Stromal cell of bone marrow (primary cell): Measurements from ENCODE around the gene NUDT15.
"Not testable (repeated sequence)": the region's sequence is repeated elsewhere in the genome, so short reads cannot be mapped to it uniquely, and the experiment has no call there.

Experiments used
- DNase-seq: peaks from one replicate; pipeline ENCODE4 v3.0.0-alpha.2; 2012; ENCODE audit warnings: low read depth

The NUDT15 gene

DNA sequence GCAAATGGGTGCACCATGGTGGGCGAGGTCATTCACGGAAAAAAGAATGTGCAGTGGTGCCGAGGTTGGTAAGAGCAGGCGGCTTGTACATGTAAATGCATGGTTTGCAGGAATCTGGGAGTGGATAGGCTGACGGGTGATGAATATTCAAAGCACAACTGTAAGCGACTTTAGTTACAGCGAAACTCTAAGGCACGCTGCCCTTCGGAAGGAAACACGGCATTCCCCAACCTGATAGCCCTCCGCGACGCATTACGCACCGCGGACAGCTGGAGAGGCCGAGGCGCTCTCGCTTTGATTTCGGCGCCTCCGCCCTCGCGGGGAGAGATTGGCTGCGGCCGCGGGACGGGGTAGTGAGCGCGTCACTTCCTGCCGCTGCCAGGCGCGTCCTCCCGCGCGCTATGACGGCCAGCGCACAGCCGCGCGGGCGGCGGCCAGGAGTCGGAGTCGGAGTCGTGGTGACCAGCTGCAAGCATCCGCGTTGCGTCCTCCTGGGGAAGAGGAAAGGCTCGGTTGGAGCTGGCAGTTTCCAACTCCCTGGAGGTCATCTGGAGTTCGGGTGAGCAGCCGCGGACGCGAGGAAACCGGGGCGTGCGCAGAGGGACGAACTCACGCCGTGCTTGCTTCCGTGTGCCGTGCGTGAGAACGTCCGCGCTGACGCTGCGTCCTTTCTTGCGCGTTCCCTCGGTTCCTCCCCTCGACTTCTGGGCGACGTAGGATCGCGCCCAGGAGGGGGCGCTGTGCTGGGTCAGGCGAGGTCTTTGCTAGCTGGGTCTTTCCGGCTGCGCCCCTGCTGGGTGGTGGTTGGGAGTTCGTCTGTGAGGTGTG lies at the start of gene NUDT15:
TSS of gene NUDT15 (plus strand) at position 381 of the 828 bp plus-strand sequence. CDS start at position 402, 21 bp downstream.
- DNase-seq: peak; percentile 91

DNA sequence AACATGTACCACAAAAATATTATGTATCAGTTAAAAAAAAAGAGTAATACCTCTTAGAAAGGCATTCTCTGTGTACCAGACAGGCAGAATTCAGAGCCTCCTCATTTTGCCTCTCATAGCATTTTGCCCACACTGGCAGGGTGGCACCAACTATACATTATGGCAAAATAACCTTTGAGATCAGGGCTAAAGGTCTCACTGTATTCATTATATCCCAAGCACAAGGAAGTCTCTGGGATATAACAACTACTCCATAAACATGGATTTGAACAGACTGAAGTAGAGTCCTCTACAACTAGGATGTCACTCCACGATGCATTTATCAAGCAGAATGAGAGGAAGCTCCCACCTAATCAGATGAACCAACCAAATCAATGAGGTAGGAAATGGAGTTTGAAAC lies 47.1 kb upstream of the NUDT15 start:
- no peak for DNase-seq

DNA sequence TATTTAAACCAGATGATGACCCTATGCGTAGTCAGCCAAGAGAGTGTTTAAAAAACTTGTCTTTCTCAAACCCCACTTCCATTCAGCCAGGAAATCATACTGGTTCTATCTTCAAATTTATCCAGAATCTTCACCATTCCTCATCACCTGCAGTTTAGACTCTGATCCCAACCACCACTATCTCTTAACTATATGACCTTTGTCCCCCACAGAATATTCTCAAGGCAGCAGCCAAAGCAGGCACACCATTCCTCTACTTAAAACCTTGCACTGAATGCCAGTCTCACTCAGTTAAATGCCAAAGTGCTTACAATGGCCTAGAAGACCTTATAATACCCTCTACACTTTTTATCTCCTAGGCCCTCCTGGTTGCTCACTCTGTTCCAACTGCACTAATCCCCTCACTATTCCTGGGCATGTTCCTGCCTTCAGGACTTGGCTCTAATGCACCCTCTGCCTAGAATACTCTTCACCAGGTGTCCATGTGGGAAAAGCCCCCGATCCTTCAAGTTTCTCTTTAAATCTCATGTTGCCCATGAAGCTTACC lies 46.5 kb upstream of the NUDT15 start:
- DNase-seq: no peak

DNA sequence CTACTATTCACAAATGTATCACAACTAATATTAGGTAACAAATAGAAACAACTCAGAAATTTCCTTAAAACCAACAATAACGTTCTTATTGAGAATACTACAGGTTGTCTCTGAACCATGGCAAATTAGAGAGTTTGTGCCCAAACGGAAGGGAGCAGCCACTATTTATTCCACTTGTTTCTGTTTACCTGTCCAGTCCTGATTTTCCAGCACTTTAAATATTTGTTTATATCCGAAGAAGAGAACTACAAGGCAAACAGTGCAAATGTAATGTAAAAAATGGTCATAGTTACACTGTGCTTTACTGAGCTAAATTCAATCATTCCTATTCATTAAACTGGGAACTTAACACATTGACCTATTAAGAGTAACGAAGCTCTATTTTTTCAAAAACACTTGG lies 45.7 kb upstream of the NUDT15 start:
- no peak for DNase-seq

DNA sequence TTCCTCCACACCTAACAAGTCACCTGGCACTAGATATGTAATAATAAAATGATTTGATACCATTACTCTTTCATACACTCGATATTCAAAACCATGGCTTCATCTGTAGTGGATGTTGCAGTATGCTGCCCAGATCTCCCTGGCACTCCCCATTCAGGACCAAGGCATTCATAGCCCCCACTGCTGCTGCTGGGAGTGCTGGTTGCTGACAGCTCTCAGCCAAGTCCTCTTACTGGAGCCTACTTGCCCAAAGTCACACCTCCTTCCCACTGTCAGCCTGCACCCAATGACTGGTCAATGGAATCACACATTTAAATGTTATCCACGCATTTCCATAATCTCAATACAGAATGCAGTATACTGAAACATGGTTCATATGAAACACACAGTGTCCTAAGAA lies 40.1 kb upstream of the NUDT15 start:
- no peak for DNase-seq

DNA sequence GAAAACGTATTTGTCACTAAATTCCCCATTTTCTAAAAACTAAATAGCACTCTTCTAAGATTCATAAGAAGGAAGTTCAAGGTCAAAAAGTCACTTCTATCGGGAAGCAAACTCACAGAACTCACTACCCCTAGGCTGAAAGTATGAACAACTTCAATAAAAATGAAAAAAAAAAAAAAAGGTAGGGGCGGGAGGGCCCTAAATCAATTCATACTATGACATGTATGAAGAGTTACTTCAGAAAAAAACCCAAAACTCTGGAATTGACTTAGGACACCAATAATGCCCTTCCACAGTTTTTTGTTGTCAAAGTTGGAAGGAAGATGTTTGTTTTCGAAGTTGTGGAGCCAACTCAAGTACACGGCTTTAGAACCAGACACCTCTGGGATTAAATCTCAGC lies 37.6 kb upstream of the NUDT15 start:
- no peak for DNase-seq

DNA sequence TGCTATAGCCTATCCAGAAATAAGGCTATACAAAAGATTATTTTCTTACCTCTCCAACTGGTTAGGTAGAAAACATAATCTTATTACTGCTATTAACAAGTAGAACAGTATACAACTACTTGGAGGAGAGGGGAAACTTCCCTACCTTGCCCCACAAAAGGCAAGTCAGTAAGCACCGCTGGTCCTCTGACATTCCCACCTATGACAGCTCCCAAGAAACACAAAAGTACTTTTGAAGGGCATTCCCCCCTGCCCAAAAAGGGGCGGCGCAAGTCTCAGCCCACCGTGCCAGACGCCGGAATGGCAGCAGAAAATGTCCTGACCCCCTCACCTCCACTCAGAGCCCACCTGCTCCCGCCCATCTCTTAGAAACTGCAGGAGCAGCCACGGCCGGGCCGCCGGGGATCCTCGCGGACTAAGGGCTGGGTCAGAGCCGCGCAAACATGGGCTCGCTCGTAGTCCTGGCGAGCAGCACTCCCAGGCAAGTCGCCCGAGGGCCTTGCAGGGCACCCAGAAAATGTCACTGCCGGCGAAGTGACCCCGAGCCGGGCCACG lies 36.9 kb upstream of the NUDT15 start:
- no peak for DNase-seq

DNA sequence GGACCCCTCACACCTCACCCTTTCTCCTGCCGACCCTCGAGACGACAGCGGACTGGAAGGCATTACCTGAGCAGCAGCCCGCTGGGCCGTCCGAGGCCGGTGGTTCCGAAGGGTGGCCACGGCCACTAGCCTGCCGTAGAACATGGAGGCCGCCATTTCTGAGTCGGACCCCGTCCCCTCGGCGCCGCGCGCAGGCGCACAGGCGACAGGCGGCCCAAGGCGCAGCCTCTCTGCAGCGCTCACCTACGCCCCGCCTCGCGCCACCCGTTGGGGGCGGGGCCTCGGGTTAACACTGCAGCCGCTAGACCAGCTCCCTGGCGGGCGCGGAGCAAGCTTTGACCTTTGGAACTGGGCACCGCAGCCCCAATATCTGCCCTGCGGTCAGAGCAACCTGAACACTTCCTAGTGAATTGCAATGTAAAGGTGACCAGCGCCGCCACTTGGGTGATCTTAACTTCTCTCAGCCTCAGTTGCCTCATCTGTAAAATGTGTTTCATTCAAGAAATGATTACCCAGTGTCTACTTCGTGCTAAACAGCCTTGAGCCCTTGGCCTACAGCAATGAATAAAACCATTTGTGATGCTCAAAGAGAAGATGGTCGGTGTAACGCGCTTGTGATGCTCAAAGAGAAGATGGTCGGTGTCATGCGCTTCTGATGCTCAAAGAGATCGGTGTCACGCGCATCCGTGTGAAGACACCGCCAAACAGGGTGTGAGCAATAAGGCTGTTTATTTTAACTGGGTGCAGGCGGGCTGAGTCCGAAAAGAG lies 36.2 kb upstream of the NUDT15 start, which contains the start of gene SUCLA2:
TSS of gene SUCLA2 (minus strand) at position 160 of the 768 bp plus-strand sequence. CDS start at position 156, 4 bp downstream.
- peak; percentile 76 for DNase-seq

DNA sequence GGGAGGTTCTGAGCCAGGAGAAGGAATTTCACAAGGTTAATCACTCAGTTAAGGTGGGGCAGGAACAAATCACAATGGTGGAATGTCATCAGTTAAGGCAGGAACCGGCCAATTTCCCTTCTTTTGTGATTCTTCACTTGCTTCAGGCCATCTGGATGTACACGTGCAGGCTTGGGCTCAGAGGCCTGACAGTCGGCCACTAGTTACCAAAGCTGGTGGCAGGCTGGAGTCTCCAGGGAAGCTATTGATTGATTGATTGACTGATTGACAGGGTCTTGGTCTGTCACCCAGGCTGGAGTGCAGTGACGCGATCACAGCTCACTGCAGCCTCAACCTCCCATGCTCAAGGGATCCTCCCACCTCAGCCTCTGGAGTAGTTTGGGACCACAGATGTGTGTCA lies 35.5 kb upstream of the NUDT15 start:
- DNase-seq: not testable (repeated sequence)

DNA sequence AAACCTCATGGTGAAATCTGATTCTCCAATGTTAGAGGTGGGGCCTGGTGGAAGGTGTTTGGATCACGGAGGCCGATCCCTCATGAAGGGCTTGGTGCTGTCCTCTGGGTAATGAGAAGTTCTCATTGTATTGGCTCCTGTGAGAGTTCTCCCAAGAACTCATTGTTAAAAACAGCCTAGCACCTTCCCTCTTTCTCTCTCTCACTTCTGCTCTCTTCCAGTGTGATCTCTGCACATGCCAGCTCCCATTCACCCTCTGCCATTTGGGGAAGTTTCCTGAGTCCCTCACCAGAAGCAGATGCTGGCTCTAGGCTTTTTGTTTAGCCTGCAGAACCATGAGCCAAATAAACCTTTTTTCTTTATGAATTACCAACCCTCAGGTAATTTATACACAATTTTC lies 33.3 kb upstream of the NUDT15 start:
- no peak for DNase-seq

DNA sequence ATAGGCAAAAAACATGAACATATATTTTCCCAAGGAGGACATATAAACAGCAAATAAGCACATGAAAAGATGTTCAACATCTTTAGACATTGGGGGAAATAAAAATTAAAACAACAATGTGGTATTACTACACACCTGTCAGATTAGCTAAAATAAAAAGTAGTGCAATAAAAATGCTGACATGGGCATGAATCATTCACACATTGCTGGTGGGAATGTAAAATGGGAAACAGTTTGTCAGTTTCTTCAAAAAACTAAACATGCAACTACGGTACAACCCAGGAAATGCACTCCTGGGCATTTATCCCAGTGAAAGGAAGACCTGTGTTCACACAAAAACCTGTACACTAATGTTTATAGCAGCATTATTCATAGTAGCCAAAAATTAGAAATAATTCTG lies 31.1 kb upstream of the NUDT15 start:
- DNase-seq: no peak

DNA sequence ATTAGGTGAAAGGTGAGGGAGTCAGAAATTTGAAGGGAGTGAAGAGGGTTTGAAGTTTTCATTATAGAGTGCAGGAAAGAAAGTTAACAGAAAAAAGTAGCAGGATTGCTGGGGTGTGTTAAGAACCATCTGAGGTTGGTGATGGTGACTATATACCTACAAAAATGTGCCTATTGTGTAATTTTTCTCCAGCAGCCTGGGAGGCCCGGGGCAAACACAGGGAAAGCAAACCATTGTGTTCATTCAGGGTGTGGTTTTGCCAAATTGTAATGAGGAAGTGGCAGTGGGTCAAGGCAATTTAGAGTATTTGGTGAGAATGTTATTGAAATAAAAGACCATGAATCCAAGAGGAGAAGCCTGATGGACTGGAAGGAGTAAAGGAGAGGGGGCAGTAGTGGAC lies 28.2 kb upstream of the NUDT15 start:
- peak; percentile 57 for DNase-seq

DNA sequence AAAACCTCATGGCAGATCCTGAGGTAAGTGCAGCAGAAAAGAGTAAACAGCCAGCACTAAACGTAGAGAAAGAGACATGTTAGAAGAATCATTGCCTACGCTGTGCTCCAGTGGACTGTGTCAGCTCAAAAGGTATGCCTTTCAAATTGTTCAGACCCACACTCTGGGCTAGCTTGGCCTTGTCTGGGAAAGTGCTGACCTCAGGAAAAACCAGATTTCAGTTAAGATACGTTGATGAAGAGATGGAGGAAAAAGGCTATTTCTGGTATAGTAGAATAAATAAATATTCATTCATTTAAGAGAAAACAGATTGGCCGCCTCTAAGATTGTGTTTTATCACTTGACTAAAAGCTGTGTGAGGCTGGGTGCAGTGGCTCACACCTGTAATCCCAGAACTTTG lies 26.8 kb upstream of the NUDT15 start:
- no peak for DNase-seq

DNA sequence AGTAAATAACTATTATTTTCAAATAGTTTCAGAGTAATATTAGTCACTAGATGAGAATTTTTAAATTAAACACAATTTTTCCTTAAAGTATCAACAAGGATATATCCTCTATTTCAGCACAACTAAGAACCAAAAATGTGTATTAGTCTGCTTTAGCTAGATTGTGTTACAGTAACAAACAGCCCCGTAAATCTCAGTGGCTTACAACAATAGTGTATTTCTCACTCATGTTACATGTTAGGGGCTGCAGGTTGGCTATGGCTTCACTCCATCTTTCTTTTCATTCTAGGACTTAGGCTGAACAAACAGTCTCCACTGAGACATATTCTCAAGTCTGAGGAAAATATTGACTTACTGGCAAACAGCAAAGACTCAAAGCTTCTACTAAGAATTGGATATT lies 24.9 kb upstream of the NUDT15 start:
- DNase-seq: no peak

DNA sequence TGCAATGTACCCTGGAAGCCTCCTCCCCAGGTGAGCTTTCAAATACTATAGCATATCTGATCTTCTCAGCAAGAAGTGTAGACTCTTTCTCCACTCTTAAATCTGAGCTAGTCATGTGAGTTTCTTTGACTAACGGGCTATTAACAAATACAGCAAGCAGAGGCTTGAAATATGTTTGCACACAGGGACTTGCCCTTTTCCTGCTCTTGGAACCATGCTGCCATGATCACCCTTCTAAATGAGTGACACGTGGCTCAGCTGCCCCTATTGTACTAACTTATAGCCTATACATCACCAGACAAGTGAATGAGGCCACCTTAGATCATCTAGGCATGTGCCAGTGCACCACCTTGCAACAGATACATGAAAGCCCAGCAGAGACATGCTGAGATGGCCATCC lies 23.2 kb upstream of the NUDT15 start:
- no peak for DNase-seq

DNA sequence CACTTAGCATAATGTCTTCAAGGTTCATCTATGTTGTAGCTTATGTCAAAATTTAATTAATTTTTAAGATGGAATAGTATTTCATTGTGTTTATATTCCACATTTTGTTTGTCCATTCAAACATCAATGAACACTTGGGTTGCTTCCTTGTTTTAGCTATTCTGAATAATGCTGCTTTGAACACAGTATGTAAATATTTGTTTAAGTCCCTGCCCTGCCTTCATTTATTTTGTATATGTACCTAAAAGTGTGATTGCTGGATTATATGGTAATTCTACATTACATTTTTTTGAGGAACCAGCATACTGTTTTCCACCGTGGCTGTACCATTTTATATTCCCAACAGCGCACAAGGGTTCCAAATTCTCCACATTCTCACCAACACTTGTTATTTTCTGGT lies 18.9 kb upstream of the NUDT15 start:
- no peak for DNase-seq

DNA sequence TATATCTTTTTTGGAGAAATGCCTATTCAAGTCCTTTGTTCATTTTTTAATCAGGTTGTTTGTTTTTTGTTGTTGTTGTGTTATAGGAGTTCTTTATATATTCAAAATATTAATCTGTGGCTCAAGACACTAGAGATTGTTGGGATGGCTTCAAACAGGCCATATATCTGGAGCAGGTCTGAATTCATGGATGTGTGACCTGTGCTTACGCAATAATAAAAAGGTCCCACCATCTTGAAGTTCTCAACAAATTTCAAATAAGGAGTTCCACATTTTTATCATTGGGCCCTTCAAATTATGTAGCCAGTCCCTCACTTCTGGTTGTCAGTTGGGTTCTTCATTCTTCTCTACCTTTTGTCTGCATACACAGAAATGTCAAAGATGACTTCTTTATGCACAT lies 17.7 kb upstream of the NUDT15 start:
- no peak for DNase-seq

DNA sequence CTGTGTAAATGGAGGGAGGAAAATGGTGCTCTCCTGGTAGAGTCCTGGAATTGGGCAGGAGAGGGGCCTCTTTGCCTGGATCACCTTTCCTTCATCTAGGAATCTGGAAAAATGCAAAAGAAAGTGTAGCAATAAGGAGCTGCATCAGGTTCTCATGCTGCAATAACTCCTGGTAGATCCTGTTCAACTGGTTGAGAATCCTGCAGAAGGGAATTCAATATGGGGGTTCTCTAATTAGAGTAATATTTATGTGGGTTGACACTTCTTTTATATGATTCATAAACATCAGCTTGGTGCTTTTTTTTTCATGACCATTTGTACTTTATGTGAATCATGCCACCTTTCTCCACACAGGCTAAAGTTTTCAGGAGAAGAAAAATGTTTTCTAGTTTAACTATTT lies 9.5 kb upstream of the NUDT15 start:
- DNase-seq: no peak

DNA sequence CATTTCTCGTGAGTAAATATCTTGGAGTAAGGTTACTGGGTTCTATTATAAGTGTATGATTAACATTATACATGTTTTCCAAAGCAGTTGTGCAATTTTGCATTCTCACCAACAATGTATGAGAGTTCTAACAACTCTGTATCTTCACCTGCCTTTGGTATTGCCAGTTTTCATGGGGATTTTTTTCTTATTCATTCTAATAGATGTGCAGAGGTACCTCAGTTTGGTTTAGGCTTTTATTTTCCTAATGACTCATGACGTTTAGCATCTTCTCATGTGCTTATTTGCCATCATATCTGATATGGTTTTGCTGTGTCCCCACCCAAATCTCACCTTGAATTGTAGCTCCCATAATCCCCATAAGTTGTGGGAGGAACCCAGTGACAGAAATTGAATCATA lies 7.7 kb upstream of the NUDT15 start:
- DNase-seq: no peak

DNA sequence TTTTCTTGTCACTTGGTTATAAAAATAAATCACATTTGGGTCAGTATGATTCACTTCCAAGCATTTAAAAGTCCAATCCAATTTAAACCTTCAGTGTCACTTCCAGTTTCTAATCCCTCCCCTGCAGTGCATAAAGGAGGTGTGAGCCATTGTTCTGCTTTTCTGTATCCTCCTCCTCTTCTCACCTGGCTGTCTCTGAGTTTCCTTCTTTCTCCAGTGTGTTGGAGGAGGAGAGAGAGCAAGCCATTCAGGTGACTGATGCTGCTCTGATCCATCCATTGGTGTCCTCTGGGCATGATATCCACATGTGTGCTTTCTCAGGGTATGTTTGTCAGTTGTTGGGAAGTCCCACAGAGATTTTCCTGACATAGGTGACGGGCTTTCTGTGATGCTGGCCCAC lies 1.2 kb downstream of the NUDT15 start:
- DNase-seq: no peak

DNA sequence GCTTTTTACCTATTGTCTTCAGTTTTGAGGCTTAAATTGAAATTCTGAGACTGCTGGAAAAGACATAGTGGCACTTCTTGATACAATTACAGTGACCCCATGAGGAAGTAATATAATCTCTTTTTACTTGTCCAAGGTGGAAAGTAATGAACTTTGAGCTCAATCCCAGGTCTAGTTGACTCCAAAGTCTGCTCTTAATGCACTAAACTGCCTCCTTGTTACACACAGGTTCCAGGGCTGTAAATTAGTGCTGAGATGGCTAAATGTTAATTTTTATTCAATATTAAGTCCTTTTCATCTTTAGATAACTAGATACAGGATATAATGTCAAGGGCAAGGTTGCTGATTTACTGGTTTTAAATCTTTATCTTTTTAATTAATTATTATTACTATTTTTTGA lies 2.5 kb downstream of the NUDT15 start:
- no peak for DNase-seq

DNA sequence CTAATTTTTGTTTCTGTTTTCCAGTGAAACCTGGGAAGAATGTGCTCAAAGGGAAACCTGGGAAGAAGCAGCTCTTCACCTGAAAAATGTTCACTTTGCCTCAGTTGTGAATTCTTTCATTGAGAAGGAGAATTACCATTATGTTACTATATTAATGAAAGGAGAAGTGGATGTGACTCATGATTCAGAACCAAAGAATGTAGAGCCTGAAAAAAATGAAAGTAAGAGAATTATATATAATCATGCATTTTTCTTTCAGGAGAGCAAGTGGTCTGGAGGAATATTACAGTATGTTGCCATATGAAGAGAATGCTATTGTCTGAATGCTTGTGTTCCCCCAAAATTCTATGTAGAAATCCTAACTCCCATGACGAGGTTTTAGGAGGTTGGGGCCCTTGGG lies 3.4 kb downstream of the NUDT15 start:
- DNase-seq: no peak

DNA sequence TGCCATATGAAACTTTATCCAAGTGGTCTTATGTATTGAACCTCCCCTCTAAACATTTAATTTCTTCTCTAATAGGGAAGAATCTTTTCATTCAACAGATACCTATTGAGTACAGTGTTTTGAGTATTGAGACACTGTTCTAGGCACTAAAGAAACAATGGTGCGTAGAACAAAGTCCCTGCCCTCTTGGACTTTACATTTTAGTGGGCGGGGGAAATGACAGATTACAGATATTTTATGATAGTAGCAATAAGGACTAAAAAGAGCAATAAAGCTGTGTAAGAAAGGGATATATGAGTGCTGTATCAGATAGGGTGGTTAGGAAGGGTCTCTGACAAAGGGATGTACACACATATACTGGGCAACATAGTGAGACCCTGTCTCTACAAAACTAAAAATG lies 5.4 kb downstream of the NUDT15 start:
- DNase-seq: no peak
